Stimulated activated CD4-positive, alpha-beta T cell treated with anti-CD3 and anti-CD28 coated beads, Interleukin-4, amount 100 ng/mL, for 1 hour (primary cell): Measurements from ENCODE around the gene HOXA9.

Experiments
- DNase-seq: peaks from one replicate; pipeline ENCODE4 v3.0.0-alpha.2; 2020

Gene HOXA9

GRCh38 chr7:27200761-27201579 is 35.6 kb upstream of the HOXA9 start:
- no peak for DNase-seq

GRCh38 chr7:27199849-27200760 is 34.8 kb upstream of the HOXA9 start, which contains the start of gene HOXA13:
TSS of gene HOXA13 (minus strand) at chr7:27200091. CDS start at chr7:27200077, 14 bp downstream.
- DNase-seq: no peak

DNA sequence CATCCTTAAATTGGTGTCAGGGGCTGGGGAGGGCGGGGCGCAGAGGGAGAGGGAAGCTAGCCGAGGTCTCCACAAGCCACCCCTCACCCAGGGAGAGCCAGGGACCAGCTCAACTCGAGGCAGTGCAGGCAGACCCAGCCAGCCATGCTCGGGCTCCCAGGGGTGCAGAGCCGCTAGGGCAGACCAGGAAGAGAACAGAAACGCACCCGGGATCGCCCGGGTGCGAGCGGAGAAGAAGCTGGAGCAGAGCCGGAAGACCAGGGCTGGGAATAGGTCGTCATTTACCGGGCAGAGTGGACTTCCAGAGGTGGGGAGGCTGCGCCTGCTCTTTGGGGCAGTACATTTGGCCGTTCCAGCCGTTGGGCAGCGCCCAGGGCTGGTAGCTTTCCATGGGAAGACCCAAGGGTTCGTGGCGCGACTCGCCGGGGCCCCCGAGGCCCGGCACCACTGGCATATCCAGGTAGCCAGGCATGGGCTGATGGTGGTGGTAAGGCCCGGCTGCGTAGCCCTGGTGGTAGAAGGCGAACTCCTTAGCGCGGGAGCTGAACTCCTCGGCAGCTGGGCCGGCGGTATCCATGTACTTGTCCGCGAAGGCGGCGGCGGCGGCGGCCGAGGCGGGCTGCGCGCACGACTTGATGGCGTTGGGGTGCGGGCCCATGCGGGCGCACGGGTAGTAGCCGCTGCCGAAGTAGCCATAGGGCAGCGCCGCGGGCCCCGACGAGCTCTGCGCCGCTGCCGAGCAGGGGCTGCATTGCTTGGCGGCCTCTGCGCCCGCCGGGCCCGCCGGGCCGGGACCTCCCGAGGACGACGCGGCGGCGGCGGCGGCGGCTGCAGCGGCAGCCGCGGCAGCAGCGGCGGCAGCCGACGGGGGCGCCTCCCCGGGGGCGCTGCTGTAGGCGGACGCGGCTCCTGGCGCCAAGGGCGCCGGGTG is 33.8 kb upstream of the HOXA9 start:
- no peak for DNase-seq

- no peak for DNase-seq
These were observed 33.0 kb upstream of the HOXA9 start for GRCh38 chr7:27198138-27198841.

GRCh38 chr7:27197137-27198042 is 32.1 kb upstream of the HOXA9 start:
- no peak for DNase-seq

- DNase-seq: peak; percentile 90
These were observed 31.0 kb upstream of the HOXA9 start for GRCh38 chr7:27196287-27196767.

GRCh38 chr7:27194686-27195379 is 29.5 kb upstream of the HOXA9 start:
- no peak for DNase-seq

GRCh38 chr7:27194002-27194352 is 28.6 kb upstream of the HOXA9 start:
- DNase-seq: no peak

DNA sequence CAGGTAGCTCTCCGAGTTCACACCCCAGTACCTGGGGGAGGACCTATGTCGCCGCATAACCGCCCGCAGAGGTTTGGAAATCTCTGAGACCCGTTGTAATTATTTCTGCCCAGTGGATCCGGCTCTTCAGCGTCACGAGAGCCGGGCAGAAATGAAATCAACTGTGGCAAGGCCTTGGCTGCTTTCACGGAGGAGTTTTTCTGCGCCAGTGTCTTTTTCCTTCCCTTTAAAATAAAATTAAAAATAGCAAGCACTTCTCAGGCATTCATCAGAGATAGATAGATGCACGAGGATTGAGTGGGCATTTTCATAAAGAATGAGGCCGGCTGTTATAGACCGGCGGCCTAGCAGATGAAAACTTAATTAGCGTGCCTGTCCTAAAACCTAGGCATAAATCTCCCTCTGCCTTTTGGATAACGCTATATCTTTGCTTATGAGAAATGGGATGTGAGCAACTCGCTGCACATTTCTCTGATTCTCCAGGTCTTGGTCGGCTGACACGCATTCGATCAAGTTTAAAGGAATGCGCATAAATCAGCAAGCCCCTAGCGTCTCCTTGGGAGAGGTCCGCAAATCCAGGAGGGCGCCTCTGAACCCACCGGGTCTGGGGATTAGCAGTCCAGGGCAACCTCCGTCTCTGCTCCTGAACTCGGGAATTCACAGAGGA is 28.1 kb upstream of the HOXA9 start:
- DNase-seq: no peak

- no peak for DNase-seq
These were observed 27.4 kb upstream of the HOXA9 start for GRCh38 chr7:27192546-27193334.

DNA sequence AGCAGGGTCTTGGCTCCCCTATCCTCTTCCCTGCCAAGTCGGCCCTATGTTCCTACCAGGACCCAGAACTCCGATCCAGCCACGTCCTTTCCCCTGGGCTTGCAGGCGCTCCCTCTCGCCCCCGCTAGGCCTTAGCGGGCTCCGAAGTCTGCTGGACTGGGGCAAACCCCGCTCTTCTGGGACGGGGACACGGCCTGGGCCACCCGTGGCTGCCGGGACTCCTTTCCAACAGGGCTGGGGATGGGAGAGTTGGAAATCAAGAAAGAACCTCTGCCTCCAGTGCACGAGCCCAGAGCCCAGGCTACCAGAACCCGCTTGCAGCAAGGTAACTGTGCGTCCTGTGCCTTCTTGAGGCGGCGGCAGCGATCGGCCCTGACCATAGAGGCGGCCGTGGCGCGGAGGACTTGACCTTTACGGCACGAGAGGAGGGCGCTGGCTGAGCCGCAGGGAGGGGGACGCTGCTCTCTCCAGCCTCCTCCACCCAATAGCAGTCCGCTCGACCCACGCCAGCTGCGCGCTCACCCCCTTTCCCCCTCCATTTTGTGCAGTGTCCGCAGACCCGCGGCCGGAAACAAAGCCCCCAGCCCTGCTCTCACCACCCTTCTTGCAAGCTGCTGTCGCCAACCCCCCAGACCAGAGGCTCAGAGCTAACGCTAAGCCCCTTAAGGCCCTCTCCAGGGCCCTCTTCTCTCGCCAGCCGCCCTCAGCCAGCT is 26.7 kb upstream of the HOXA9 start:
- no peak for DNase-seq

GRCh38 chr7:27191161-27191731 is 25.9 kb upstream of the HOXA9 start:
- DNase-seq: no peak

GRCh38 chr7:27189997-27190748 is 24.8 kb upstream of the HOXA9 start:
- DNase-seq: no peak

- DNase-seq: no peak
These were observed 24.1 kb upstream of the HOXA9 start for GRCh38 chr7:27189295-27189996.

GRCh38 chr7:27188386-27189294 is 23.3 kb upstream of the HOXA9 start:
- DNase-seq: no peak
